Retinal pigment epithelial cell (primary cell): Measurements from ENCODE around the gene TAMM41.
A peak's percentile ranks its signal among the peaks of the same experiment; 100 is the strongest.
"Not testable (repeated sequence)": the region's sequence is repeated elsewhere in the genome, so short reads cannot be mapped to it uniquely, and the experiment has no call there.

Experiments
- DNase-seq: peaks from one replicate; pipeline ENCODE4 v3.0.0-alpha.2; 2010; ENCODE audit warnings: low read depth
- H3K4me3 ChIP-seq: 2 replicates; pipeline ENCODE4 v1.5.1; 2011; ENCODE audit warnings: mild to moderate bottlenecking, low read length, control low read depth, moderate library complexity
- TF ChIP-seq, protein P1 (sequence below): conservative IDR thresholded peaks from 2 replicates; pipeline ENCODE4 v1.5.1; 2011; ENCODE audit warnings: low read depth, low read length, control low read depth, inconsistent platforms

Gene TAMM41, protein sequence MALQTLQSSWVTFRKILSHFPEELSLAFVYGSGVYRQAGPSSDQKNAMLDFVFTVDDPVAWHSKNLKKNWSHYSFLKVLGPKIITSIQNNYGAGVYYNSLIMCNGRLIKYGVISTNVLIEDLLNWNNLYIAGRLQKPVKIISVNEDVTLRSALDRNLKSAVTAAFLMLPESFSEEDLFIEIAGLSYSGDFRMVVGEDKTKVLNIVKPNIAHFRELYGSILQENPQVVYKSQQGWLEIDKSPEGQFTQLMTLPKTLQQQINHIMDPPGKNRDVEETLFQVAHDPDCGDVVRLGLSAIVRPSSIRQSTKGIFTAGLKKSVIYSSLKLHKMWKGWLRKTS

DNA sequence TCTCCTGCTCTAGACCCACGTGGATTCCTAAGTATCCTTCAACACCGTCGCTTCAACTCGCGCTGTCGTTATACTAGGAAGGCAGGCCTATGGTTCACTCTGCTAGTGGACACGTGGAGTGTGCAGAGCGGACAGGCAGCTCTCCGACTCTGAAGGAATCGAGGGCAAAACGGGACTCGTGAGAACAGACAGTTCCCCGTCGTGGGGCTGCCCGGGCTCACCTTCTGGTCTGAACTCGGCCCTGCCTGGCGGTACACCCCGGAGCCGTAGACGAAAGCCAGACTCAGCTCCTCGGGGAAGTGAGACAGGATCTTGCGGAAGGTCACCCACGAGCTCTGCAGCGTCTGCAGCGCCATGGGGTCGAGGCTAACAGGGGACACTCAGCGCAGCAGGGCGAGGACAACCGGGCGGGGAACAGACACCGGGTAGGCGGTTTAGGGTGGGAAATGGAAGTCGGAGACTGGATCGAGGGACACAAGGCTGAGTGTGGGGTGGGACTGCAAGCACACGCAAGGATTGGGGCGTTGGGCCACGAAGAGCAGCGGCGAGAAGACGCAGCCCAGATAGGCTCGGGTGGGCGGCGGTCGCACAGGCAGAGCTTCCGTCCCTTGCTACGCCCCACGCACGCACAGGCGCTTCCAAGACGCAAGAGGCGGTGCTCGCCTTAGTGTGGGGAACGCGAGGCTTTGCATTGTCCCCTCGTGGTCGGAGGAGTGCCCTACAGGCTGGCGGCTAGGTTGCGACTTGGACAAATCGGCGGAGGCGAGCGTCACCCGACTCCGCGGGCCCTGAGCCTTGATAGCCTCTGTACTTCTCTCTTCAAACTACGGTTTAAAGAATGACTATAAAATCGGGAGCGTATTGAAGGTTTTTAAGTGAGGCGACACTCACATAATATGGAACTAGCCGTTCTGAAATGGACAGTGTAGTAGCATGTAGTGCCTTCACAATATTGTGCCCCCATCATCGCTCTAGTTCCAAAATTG, at the start of gene TAMM41:
Gene TAMM41, minus strand, starts transcription at position 605 of the 986 bp plus-strand sequence. Its CDS starts 249 bp downstream, at position 356.
- peak within 1 kb of the TSS; percentile 92 for H3K4me3 ChIP-seq
- DNase-seq, result peak; percentile 46
- TF ChIP-seq, protein P1, sequence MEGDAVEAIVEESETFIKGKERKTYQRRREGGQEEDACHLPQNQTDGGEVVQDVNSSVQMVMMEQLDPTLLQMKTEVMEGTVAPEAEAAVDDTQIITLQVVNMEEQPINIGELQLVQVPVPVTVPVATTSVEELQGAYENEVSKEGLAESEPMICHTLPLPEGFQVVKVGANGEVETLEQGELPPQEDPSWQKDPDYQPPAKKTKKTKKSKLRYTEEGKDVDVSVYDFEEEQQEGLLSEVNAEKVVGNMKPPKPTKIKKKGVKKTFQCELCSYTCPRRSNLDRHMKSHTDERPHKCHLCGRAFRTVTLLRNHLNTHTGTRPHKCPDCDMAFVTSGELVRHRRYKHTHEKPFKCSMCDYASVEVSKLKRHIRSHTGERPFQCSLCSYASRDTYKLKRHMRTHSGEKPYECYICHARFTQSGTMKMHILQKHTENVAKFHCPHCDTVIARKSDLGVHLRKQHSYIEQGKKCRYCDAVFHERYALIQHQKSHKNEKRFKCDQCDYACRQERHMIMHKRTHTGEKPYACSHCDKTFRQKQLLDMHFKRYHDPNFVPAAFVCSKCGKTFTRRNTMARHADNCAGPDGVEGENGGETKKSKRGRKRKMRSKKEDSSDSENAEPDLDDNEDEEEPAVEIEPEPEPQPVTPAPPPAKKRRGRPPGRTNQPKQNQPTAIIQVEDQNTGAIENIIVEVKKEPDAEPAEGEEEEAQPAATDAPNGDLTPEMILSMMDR, result peak; percentile 67

DNA sequence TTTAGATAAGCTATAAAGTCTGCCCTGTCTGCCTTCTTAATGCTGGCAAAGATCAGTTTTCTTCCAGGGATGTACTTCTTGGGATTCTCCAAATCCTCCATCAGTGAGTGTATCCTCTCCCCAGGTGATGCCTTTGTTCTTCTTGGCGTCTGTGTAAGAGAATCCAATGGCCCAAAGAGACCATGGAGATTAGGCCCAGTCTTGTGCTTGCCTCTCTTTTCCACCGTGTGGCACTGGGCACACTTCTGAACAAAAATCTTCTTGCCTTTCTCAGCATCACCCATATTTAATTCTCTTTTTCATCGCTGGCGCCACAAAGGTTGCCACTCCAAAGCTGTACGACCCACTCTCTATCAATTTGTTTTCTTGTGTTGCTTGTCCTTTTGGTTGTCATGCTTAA, 32.2 kb upstream of the TAMM41 start:
- TF ChIP-seq, protein P1, result no peak
- no peak for DNase-seq

DNA sequence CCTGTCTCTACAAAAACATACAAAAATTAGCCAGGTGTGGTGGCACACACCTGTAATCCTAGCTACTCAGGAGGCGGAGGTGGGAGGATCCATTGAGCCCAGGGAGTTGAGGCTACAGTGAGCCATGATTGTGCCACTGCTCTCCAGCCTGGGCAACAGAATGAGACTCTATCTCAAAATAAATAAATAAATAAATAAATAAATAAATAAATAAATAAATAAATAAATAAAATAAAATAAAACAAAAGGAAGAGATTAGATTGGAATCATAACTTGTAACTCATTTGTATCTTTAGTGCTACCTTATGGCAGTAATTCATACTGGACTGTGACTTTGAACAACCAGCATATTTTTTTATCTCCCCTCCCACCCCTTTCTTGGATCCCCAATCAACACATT, 28.0 kb upstream of the TAMM41 start:
- not testable (repeated sequence) for DNase-seq, H3K4me3 ChIP-seq

More for the DNA sequence above, 32.2 kb upstream of the TAMM41 start:
- H3K4me3 ChIP-seq, result no peak overlapping the region

DNA sequence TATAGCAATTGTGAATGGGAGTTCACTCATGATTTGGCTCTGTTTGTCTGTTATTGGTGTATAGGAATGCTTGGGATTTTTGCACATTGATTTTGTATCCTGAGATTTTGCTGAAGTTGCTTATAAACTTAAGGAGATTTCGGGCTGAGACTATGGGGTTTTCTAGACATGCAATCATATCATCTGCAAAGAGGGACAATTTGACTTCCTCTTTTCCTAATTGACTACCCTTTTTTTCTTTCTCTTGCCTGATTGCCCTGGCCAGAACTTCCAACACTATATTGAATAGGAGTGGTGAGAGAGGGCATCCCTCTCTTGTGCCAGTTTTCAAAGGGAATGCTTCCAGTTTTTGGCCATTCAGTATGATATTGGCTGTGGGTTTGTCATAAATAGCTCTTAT, 17.1 kb upstream of the TAMM41 start:
- DNase-seq, H3K4me3 ChIP-seq: not testable (repeated sequence)

DNA sequence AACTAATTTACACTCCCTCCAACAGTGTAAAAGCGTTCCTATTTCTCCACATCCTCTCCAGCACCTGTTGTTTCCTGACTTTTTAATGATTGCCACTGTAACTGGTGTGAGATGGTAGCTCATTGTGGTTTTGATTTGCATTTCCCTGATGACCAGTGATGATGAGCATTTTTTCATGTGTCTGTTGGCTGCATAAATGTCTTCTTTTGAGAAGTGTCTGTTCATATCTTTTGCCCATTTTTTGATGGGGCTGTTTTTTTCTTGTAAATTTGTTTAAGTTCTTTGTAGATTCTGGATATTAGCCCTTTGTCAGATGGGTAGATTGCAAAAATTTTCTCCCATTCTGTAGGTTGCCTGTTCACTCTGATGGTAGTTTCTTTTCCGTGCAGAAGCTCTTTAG, 15.9 kb upstream of the TAMM41 start:
- DNase-seq, H3K4me3 ChIP-seq: not testable (repeated sequence)

DNA sequence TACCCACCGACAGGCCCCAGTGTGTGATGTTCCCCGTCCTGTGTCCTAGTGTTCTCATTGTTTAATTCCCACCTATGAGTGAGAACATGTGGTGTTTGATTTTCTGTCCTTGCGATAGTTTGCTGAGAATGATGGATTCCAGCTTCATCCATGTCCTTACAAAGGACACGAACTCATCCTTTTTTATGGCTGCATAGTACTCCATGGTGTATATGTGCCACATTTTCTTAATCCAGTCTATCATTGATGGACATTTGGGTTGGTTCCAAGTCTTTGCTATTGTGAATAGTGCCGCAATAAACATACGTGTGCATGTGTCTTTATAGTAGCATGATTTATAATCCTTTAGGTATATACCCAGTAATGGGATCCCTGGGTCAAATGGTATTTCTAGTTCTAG, 15.5 kb upstream of the TAMM41 start:
- DNase-seq, H3K4me3 ChIP-seq: not testable (repeated sequence)

DNA sequence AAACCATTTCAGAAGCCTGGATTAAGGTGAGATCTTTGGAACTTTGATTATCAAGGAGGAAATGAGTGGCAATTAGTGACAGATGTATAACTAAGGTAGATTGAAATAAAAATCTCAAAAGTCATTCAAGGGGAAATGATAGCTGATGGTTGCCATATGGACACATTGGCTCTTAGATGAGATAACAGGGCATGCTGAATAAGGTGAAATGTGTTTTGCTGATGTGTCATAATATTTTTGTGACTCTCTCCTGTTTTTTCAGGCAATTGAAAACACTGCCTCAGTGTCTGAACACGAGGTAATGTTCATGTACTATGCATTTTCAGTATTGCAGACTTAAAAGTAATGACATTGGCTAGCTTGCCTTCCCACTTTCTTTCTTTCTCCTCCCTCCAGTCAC, 13.5 kb upstream of the TAMM41 start:
- H3K4me3 ChIP-seq, DNase-seq: not testable (repeated sequence)

DNA sequence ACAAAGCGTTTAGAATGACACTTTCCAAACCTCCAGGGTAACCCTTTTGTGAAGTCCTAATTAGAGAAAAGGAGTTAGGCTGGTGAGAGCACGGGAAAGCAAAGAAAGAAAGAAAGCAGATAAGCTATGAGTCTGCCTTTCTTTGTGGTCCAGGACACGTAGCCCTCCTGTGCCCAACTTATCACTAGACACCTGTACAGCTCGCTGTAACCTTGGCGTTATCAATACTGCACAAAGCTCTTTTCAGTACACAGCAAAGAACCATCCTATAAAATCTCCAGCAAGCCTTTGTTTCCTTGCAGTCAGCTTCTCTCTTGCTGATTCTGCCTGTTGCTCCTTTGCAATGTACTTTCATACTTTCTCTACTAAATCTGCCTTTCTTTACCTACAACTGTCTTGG, 6.8 kb upstream of the TAMM41 start:
- no peak for DNase-seq
- H3K4me3 ChIP-seq, result no peak overlapping the region
- TF ChIP-seq, protein P1, result no peak

DNA sequence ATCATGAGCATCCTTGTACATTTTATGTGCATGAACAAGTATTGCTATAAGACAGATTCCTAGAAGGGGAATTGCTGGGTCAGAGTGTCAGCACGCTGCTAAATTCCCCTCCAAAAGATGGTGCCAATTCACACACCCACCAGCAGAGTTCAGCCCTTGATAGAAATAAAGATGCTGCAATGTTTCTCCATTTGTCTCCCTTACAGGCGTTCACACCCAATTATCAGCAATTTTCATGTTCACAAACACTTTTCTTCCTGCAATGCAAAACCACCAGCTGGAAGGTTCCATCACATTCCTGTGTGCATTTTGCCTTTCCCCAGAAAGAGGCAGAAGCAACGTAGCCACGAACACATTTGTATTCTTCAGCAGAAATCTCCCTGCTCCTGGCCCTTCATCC, 3.3 kb upstream of the TAMM41 start:
- no peak for DNase-seq
- TF ChIP-seq, protein P1, result no peak
- no peak overlapping the region for H3K4me3 ChIP-seq
